ENCODE data around the gene CYP27B1. TPM values are rescaled to one million over a fixed set of nuclear protein-coding genes. Genes with fewer than 3 reads are reported as not detected.
A peak's percentile ranks its signal among the peaks of the same experiment; 100 is the strongest.

CYP27B1 gene
- total and polyA plus RNA-seq, 9 of the 15 experiments (the other 6 are each of a cell fraction or from before 2014, with no cell fraction given), result 0.18 to 4.2 (median 1.8) TPM

GRCh38 chr12:57813971-57814772 lies 47.3 kb upstream of the CYP27B1 start:
- 66% methylated on average over 15 of the region's 17 CpGs for WGBS (ENCODE audit: insufficient coverage, low coverage, missing lambda C conversion rate)
- no peaks in the 10 kb centered on the region for H3K9me3 ChIP-seq (replicated peaks; ENCODE audit: control insufficient read depth, insufficient read depth, low read depth, low read length)
- 0 out of 4 replicates have a peak overlapping the region, but pooled peaks of 1 of the 2 experiments have one; percentile 17 for H3K9ac ChIP-seq (ENCODE audit: insufficient read depth in 1 of 2, low read depth in 2 of 2, low read length in 2 of 2)
- in situ Hi-C loops (cut with MboI) (no loop called here), intact Hi-C loops (cut with micrococcal nuclease) (loop anchor here (2.0 kb wide), 1 partner anchor 55 kb away; no protein-coding TSS in a partner anchor)
- POLR2A ChIA-PET, result interaction anchor here (0.7 kb wide), 1 partner anchor 31 kb away, joined by 4 read pairs; no protein-coding TSS in a partner anchor
- peaks cover 14 to 28% of the 10 kb centered on the region in 2 experiments; a peak in 3 of 5 replicates for H3K4me1 ChIP-seq (replicated peaks in 1 of 2; ENCODE audit: control insufficient read depth in 2 of 2, insufficient read depth in 2 of 2, low read length in 2 of 2)
- no peaks in the 10 kb centered on the region for H3K79me2 ChIP-seq (ENCODE audit: control insufficient read depth, insufficient read depth, low read length)
- BruUV-seq (replicated peaks), result no TSS peak
- no peak overlapping the region for H2AFZ ChIP-seq (ENCODE audit: low read depth, low read length)
- no peak overlapping the region for H3K4me2 ChIP-seq (ENCODE audit: insufficient read depth, low read length)
- no peak for DNase-seq (ENCODE audit: extremely low read depth in 1 of 4, low spot score in 3 of 4)
- H3K36me3 ChIP-seq (ENCODE audit: control insufficient read depth, insufficient read depth, low read length), result no peaks in the 10 kb centered on the region
- H4K20me1 ChIP-seq (replicated peaks; ENCODE audit: control insufficient read depth, insufficient read depth, low read length), result no peaks in the 10 kb centered on the region; the same call in 1 of the 2 replicates
- CTCF ChIA-PET (ENCODE audit: low intra/inter-chr PET ratio), result interaction anchor here (0.7 kb wide), 1 partner anchor 94 kb away, joined by 3 read pairs; no protein-coding TSS in a partner anchor
- FAIRE-seq, result no peak
- no peak overlapping the region for H3K4me3 ChIP-seq
- H3K27me3 ChIP-seq (ENCODE audit: control insufficient read depth in 2 of 2, insufficient read depth in 2 of 2, low read length in 2 of 2), result no peaks in the 10 kb centered on the region
- 0 out of 6 replicates have a peak, but pooled peaks of 1 of the 3 experiments have one; percentile 9 for TF ChIP-seq CTCF (IDR thresholded peaks at IDR 0.05 in 2 of 3, conservative IDR thresholded peaks at IDR 0.05 in 1 of 3; ENCODE audit: insufficient read depth in 2 of 3, low read depth in 1 of 3, low read length in 3 of 3)
- TF ChIP-seq ZNF778 (CRISPR knock-in tag; IDR thresholded peaks at IDR 0.05), result no peak
- TF ChIP-seq HNRNPUL1 (IDR thresholded peaks at IDR 0.05; ENCODE audit: low read length), result no peak
- TF ChIP-seq ETS1 (conservative IDR thresholded peaks at IDR 0.05; ENCODE audit: control insufficient read depth, low read depth, low read length), result no peak
- 0 out of 2 replicates have a peak, but pooled peaks have one; percentile 14 for TF ChIP-seq NFIC (IDR thresholded peaks at IDR 0.05)
- no peak for TF ChIP-seq E4F1 (CRISPR knock-in tag; IDR thresholded peaks at IDR 0.05; ENCODE audit: borderline replicate concordance)
- TF ChIP-seq EZH2 (IDR thresholded peaks at IDR 0.05; ENCODE audit: borderline replicate concordance, low read depth, low read length), result no peak
- H3K27ac ChIP-seq (ENCODE audit: extremely low read depth, low read depth, low read length), result no peak overlapping the region
- H3K9me1 ChIP-seq (ENCODE audit: control insufficient read depth, insufficient read depth, low read length), result peaks cover 6% of the 10 kb centered on the region
- ATAC-seq, result no peak
